H1 (cell line): Measurements from ENCODE around the gene PREB. TPM values are rescaled to one million over a fixed set of nuclear protein-coding genes. Genes with fewer than 3 reads are reported as not detected.

ENCODE experiments used
- BACH1 ChIP-seq: IDR thresholded peaks from 2 replicates; pipeline ENCODE4 v1.6.1; 2012; ENCODE audit warnings: low read length, improper control_type of control experiment
- BRCA1 ChIP-seq: IDR thresholded peaks from 2 replicates; pipeline ENCODE4 v1.6.1; 2012; ENCODE audit warnings: low read depth, low read length, improper control_type of control experiment
- CHD7 ChIP-seq: fragments of 300-600 bp; sonication (generic); IDR thresholded peaks from 2 replicates; pipeline ENCODE4 v1.7.1; 2012; ENCODE audit warnings: low read length, moderate library complexity, mild to moderate bottlenecking, inconsistent platforms; ENCODE audit not compliant: insufficient replicate concordance
- POLR2A ChIP-seq, 2 experiments: IDR thresholded peaks; 1 replicate in 1 of 2; 2 replicates in 1 of 2; pipeline ENCODE4 v1.6.1; 2011; ENCODE audit warnings: low read depth in 2 of 2, low read length in 2 of 2, mild to moderate bottlenecking in 2 of 2; ENCODE audit errors: control extremely low read depth in 1 of 2
- POU5F1 ChIP-seq: IDR thresholded peaks from 2 replicates; pipeline ENCODE4 v1.6.1; 2011; ENCODE audit warnings: low read depth, mild to moderate bottlenecking, low read length, moderate library complexity
- RNF2 ChIP-seq: fragments of 200-900, 300-1000 bp; sonication (generic); IDR thresholded peaks from 2 replicates; pipeline ENCODE4 v1.7.1; 2016; ENCODE audit warnings: borderline replicate concordance, low read depth, mild to moderate bottlenecking, antibody characterized with exemption, low read length; ENCODE audit not compliant: poor library complexity, severe bottlenecking; ENCODE audit errors: missing control alignments
- SAP30 ChIP-seq: fragments of 300-600 bp; sonication (generic); IDR thresholded peaks from 2 replicates; pipeline ENCODE4 v1.7.1; 2012; ENCODE audit warnings: low read length, moderate library complexity, mild to moderate bottlenecking, inconsistent platforms; ENCODE audit not compliant: insufficient read depth, insufficient replicate concordance
- TAF7 ChIP-seq: optimal IDR thresholded peaks from 2 replicates; pipeline ENCODE3; 2011; ENCODE audit warnings: low read depth, mild to moderate bottlenecking, inconsistent platforms, low read length, moderate library complexity, borderline replicate concordance
- polyA plus RNA-seq, 7 experiments: library from polyadenylated mRNA; depleted of rRNA in 3 of 7; stranded (reverse) in 5 of 7; unstranded in 2 of 7; fragments of >200 nt in 5 of 7; fragments of 200-250 nt in 2 of 7; gene quantifications; 1 replicate in 5 of 7; 2 replicates in 1 of 7; 4 replicates in 1 of 7; pipeline versions ENCODE4 v1.2.1 to v1.2.3, GENCODE V29; 2011 to 2013; ENCODE audit warnings: missing spikeins in 2 of 7, mixed read lengths in 2 of 7
- total RNA-seq: library from RNA; stranded (reverse); fragmentation: NEBNext Ultra II Directional; extraction: Animal tissue kit (Norgen Biotek cat#: 25700); gene quantifications from 2 replicates; pipeline ENCODE4 v1.2.1, GENCODE V29; 2021
- TF ChIP-seq, protein P1 (sequence below): IDR thresholded peaks from 2 replicates; pipeline ENCODE4 v1.6.1; 2012; ENCODE audit warnings: inconsistent platforms

The PREB gene
- total and polyA plus RNA-seq, 2 of the 8 experiments (the other 6 are each of a cell fraction or from before 2014, with no cell fraction given) = 54.1 to 72.2 TPM

DNA sequence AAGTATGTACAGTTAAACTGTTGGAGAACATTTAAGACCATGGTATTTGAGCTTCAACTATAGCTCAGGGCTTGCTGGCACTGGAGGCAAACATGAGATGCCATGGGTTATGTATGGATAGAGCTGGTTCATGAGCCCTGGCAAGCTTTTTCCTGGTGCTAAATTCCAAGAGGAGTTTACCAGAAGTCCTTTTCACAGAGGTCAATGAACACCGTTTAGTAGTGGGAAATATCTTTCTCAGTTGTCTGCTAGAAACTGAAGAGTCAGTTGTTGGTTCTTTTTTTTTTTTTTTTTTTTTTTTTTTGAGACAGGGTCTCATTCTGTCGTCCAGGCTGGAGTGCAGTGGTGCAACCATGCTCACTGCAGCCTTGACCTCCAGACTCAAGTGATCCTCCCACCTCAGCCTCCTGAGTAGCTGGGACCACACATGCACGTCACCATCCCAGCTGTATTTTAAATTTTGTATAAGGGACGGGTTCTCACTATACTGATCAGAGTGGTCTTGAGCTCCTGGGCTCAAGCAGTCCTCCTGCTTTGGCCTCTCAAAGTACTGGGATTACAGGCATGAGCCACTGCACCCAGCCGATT, 46.5 kb downstream of the PREB start (continued):
- TF ChIP-seq CHD7 = no peak
- TF ChIP-seq TAF7 = no peak
- TF ChIP-seq, protein P1, sequence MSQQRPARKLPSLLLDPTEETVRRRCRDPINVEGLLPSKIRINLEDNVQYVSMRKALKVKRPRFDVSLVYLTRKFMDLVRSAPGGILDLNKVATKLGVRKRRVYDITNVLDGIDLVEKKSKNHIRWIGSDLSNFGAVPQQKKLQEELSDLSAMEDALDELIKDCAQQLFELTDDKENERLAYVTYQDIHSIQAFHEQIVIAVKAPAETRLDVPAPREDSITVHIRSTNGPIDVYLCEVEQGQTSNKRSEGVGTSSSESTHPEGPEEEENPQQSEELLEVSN = no peak
- no peak for TF ChIP-seq POU5F1
- TF ChIP-seq BACH1 = no peak
- no peak for TF ChIP-seq RNF2
- no peak for TF ChIP-seq POLR2A (IDR thresholded peaks at IDR 0.05; ENCODE audit: control extremely low read depth in 1 of 2, low read depth in 2 of 2, low read length in 2 of 2)
- TF ChIP-seq BRCA1 = no peak
- TF ChIP-seq SAP30 = no peak
